CD4-positive, CD25-positive, alpha-beta regulatory T cell (primary cell): ENCODE measurements around the gene C2orf69. TPM values are rescaled to one million over a fixed set of nuclear protein-coding genes. Genes with fewer than 3 reads are reported as not detected.

ENCODE experiments used
- ATAC-seq, 2 donors: fragments of 150-1000 bp; cut with Tn5 transposase; one replicate each; pipeline ENCODE4 v1.10.0; 2021; ENCODE audit warnings: low read depth in 2 of 2, moderate number of reproducible peaks in 2 of 2, moderate library complexity in 1 of 2
- DNase-seq, 3 donors: peaks; one replicate each; pipeline versions ENCODE4 v3.0.0 to v3.0.0-alpha.2; 2012 to 2022; ENCODE audit warnings: mixed read lengths in 1 of 3
- H3K27ac ChIP-seq: one replicate; pipeline ENCODE4 v1.7.0; 2013; ENCODE audit warnings: mild to moderate bottlenecking, low read length; ENCODE audit not compliant: insufficient read depth, poor library complexity, severe bottlenecking
- H3K27me3 ChIP-seq: one replicate; pipeline ENCODE4 v1.7.0; 2013; ENCODE audit warnings: low read length; ENCODE audit not compliant: control insufficient read depth, insufficient read depth
- H3K36me3 ChIP-seq: one replicate; pipeline ENCODE4 v1.7.0; 2013; ENCODE audit warnings: mild to moderate bottlenecking, low read length, moderate library complexity; ENCODE audit not compliant: control insufficient read depth, insufficient read depth
- H3K4me1 ChIP-seq: 2 replicates; pipeline ENCODE4 v1.7.0; 2013; ENCODE audit warnings: mild to moderate bottlenecking, low read length; ENCODE audit not compliant: insufficient read depth, control insufficient read depth, poor library complexity, severe bottlenecking
- H3K4me3 ChIP-seq: one replicate; pipeline ENCODE4 v1.7.0; 2013; ENCODE audit warnings: low read depth, mild to moderate bottlenecking, low read length, moderate library complexity
- H3K9me3 ChIP-seq, 2 experiments: 1 replicate in 1 of 2; 2 replicates in 1 of 2; pipeline ENCODE4 v1.7.0; 2013; ENCODE audit warnings: low read length in 2 of 2, mild to moderate bottlenecking in 1 of 2, moderate library complexity in 1 of 2; ENCODE audit not compliant: control insufficient read depth in 2 of 2
- H3K27ac Mint-ChIP-seq, 3 donors: one replicate each; pipeline ENCODE4 v1.8.0; 2020 to 2022; ENCODE audit warnings: mild to moderate bottlenecking in 3 of 3, mixed read lengths in 3 of 3, moderate library complexity in 2 of 3
- H3K27me3 Mint-ChIP-seq: one replicate; pipeline ENCODE4 v1.8.0; 2022; ENCODE audit warnings: mild to moderate bottlenecking, mixed read lengths
- H3K36me3 Mint-ChIP-seq: one replicate; pipeline ENCODE4 v1.8.0; 2020; ENCODE audit warnings: mixed read lengths
- H3K4me1 Mint-ChIP-seq, 4 donors: one replicate each; pipeline ENCODE4 v1.8.0; 2020 to 2022; ENCODE audit warnings: mixed read lengths in 4 of 4, mild to moderate bottlenecking in 1 of 4
- H3K4me3 Mint-ChIP-seq, 4 donors: one replicate each; pipeline ENCODE4 v1.8.0; 2020 to 2022; ENCODE audit warnings: mild to moderate bottlenecking in 4 of 4, mixed read lengths in 4 of 4, moderate library complexity in 3 of 4
- H3K9me3 Mint-ChIP-seq, 7 donors: one replicate each; pipeline ENCODE4 v1.8.0; 2020 to 2022; ENCODE audit warnings: mixed read lengths in 7 of 7, mild to moderate bottlenecking in 3 of 7, moderate library complexity in 2 of 7
- polyA plus RNA-seq, 4 donors: library from polyadenylated mRNA; unstranded; fragments of 300-500 nt; fragmentation: Illumina TruSeq; gene quantifications; one replicate each; pipeline ENCODE4 v1.2.3, GENCODE V29; 2021
- total RNA-seq: library from RNA; stranded (reverse); gene quantifications from one replicate; pipeline ENCODE4 v1.2.3, GENCODE V29; 2022

C2orf69 gene
- total and polyA plus RNA-seq, 5 donors from 2014 or later, result 12.4 to 17.2 (median 15.5) TPM

DNA sequence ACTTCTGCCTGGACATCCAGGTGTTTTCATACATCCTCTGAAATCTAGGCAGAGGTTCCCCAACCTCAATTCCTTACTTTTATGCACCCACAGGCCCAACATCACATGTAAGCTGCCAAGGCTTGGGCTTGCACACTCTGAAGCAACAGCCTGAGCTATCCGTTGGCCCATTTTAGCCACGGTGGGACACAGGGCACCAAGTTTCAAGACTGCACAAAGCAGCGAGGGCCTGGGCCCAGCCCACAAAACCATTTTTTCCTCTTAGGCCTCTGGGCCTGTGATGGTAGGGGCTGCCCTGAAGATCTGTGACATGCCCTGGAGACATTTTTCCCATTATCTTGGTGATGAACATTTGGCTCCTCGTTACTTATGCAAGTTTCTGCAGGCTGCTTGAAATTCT is 5.9 kb downstream of the C2orf69 start:
- no peak overlapping the region for H3K27ac ChIP-seq
- no peaks in the 10 kb centered on the region for H3K27me3 ChIP-seq
- H3K27ac Mint-ChIP-seq, result no peak overlapping the region
- no peak overlapping the region for H3K4me3 ChIP-seq
- peaks cover 0 to 8% of the 10 kb centered on the region in 2 experiments for H3K9me3 ChIP-seq
- DNase-seq, result no peak
- no peak for ATAC-seq
- no peak overlapping the region for H3K4me3 Mint-ChIP-seq
- H3K4me1 ChIP-seq, result peaks cover 20% of the 10 kb centered on the region
- peaks cover 0 to 12% (median 0%) of the 10 kb centered on the region in 7 donors for H3K9me3 Mint-ChIP-seq
- H3K36me3 ChIP-seq, result peaks cover 22% of the 10 kb centered on the region
- H3K27me3 Mint-ChIP-seq, result no peaks in the 10 kb centered on the region
- peaks cover 27 to 54% (median 33%) of the 10 kb centered on the region in 4 donors for H3K4me1 Mint-ChIP-seq
- peaks cover 33% of the 10 kb centered on the region for H3K36me3 Mint-ChIP-seq

- peaks cover 21 to 38% (median 23%) of the 10 kb centered on the region in 4 donors for H3K4me1 Mint-ChIP-seq
- Histone ChIP-seq H3K27ac (no peak overlapping the region), H3K9me3 (no peaks in the 10 kb centered on the region), H3K4me1 (no peaks in the 10 kb centered on the region), H3K36me3 (peaks cover 26% of the 10 kb centered on the region), H3K4me3 (no peak overlapping the region), H3K27me3 (no peaks in the 10 kb centered on the region)
- peaks cover 15% of the 10 kb centered on the region for H3K36me3 Mint-ChIP-seq
- H3K4me3 Mint-ChIP-seq, result no peak overlapping the region
- H3K9me3 Mint-ChIP-seq, result no peaks in the 10 kb centered on the region
- peak overlapping the region in 1 of 3 donors; percentile 46 for H3K27ac Mint-ChIP-seq
- DNase-seq, result no peak
- no peaks in the 10 kb centered on the region for H3K27me3 Mint-ChIP-seq
- ATAC-seq, result no peak
These were observed 11.8 kb downstream of the C2orf69 start for GRCh38 chr2:199922856-199923255.

DNA sequence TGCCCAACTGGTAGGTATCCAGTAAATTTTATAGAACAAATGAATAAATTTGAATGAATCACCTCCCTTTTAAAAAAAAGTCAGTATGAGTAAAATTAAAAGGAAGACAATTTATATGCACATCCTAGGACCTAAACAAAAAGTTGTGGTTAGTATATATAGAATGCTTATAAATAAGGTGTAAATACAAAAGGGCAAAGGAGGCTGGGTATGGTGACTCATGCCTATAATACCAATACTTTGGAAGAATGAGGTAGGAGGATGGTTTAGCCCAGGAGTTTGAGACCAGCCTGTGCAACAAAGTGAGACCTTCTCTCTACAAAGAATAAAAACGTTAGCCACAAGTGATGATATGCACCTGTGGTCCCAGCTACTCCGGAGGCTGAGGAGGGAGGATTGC is 12.8 kb downstream of the C2orf69 start:
- no peak overlapping the region for H3K4me3 Mint-ChIP-seq
- no peak for DNase-seq
- no peaks in the 10 kb centered on the region for H3K27me3 Mint-ChIP-seq
- H3K4me1 ChIP-seq, result no peaks in the 10 kb centered on the region
- H3K27ac Mint-ChIP-seq, result peak overlapping the region in 1 of 3 donors; percentile 6
- H3K9me3 Mint-ChIP-seq, result no peaks in the 10 kb centered on the region
- H3K4me1 Mint-ChIP-seq, result peaks cover 16 to 36% (median 26%) of the 10 kb centered on the region in 4 donors
- ATAC-seq, result no peak
- H3K27me3 ChIP-seq, result no peaks in the 10 kb centered on the region
- H3K9me3 ChIP-seq, result no peaks in the 10 kb centered on the region
- no peak overlapping the region for H3K27ac ChIP-seq
- H3K36me3 Mint-ChIP-seq, result peaks cover 10% of the 10 kb centered on the region
- no peak overlapping the region for H3K4me3 ChIP-seq
- peaks cover 24% of the 10 kb centered on the region for H3K36me3 ChIP-seq

GRCh38 chr2:199926806-199927205 is 15.7 kb downstream of the C2orf69 start:
- Mint-ChIP-seq H3K4me3 (no peak overlapping the region), H3K9me3 (no peaks in the 10 kb centered on the region), H3K27me3 (no peaks in the 10 kb centered on the region), H3K27ac (no peak overlapping the region), H3K4me1 (peaks cover 20 to 26% (median 22%) of the 10 kb centered on the region in 4 donors), H3K36me3 (peaks cover 7% of the 10 kb centered on the region)
- ATAC-seq, result no peak
- H3K4me3 ChIP-seq, result no peak overlapping the region
- H3K4me1 ChIP-seq, result no peaks in the 10 kb centered on the region
- H3K27ac ChIP-seq, result no peak overlapping the region
- peaks cover 37% of the 10 kb centered on the region for H3K36me3 ChIP-seq
- DNase-seq, result no peak
- H3K9me3 ChIP-seq, result no peaks in the 10 kb centered on the region
- no peaks in the 10 kb centered on the region for H3K27me3 ChIP-seq

- peaks cover 19% of the 10 kb centered on the region for H3K36me3 Mint-ChIP-seq
- H3K9me3 Mint-ChIP-seq, result no peaks in the 10 kb centered on the region
- no peaks in the 10 kb centered on the region for H3K27me3 ChIP-seq
- peak overlapping the region; percentile 43 for H3K27ac ChIP-seq
- peaks cover 15 to 20% (median 18%) of the 10 kb centered on the region in 4 donors for H3K4me1 Mint-ChIP-seq
- H3K27me3 Mint-ChIP-seq, result no peaks in the 10 kb centered on the region
- H3K27ac Mint-ChIP-seq, result no peak overlapping the region
- H3K9me3 ChIP-seq, result no peaks in the 10 kb centered on the region
- H3K36me3 ChIP-seq, result peaks cover 43% of the 10 kb centered on the region
- no peaks in the 10 kb centered on the region for H3K4me1 ChIP-seq
- no peak for ATAC-seq
- no peak for DNase-seq
- no peak overlapping the region for H3K4me3 Mint-ChIP-seq
- H3K4me3 ChIP-seq, result no peak overlapping the region
These were observed 17.1 kb downstream of the C2orf69 start for GRCh38 chr2:199928226-199928625.

- peaks cover 43% of the 10 kb centered on the region for H3K36me3 ChIP-seq
- peaks cover 19% of the 10 kb centered on the region for H3K36me3 Mint-ChIP-seq
- H3K4me1 ChIP-seq, result no peaks in the 10 kb centered on the region
- H3K4me1 Mint-ChIP-seq, result peaks cover 15 to 20% (median 19%) of the 10 kb centered on the region in 4 donors
- no peaks in the 10 kb centered on the region for H3K27me3 ChIP-seq
- no peaks in the 10 kb centered on the region for H3K9me3 ChIP-seq
- ATAC-seq (no peak), DNase-seq (no peak)
- H3K27ac ChIP-seq, result peak overlapping the region; percentile 43
- H3K9me3 Mint-ChIP-seq, result no peaks in the 10 kb centered on the region
- peak overlapping the region in 1 of 4 donors; percentile 21 for H3K4me3 Mint-ChIP-seq
- no peak overlapping the region for H3K4me3 ChIP-seq
- H3K27ac Mint-ChIP-seq, result no peak overlapping the region
- H3K27me3 Mint-ChIP-seq, result no peaks in the 10 kb centered on the region
These were observed 17.5 kb downstream of the C2orf69 start for GRCh38 chr2:199928626-199929025.

DNA sequence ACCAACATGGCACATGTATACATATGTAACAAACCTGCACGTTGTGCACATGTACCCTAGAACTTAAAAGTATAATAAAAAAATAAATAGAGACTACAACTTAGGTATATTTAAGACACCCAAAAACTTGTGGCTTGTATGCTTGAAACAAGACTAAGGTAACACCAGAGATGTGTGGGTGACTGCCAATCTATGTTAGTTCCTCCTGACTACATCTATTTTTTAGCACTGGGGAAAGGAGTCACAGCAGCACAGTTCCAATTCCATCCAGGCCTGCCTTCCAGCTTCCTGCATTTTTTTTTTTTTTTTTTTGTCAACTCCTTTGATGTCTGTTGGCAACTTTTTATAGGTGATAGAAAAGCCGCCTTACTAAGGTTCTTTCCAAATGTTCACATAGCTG is 18.2 kb downstream of the C2orf69 start:
- Mint-ChIP-seq H3K4me1 (peaks cover 8 to 16% (median 14%) of the 10 kb centered on the region in 4 donors), H3K36me3 (peaks cover 19% of the 10 kb centered on the region), H3K9me3 (no peaks in the 10 kb centered on the region), H3K27ac (no peak overlapping the region), H3K27me3 (no peaks in the 10 kb centered on the region), H3K4me3 (no peak overlapping the region)
- Histone ChIP-seq H3K4me3 (no peak overlapping the region), H3K9me3 (no peaks in the 10 kb centered on the region), H3K4me1 (no peaks in the 10 kb centered on the region), H3K27me3 (no peaks in the 10 kb centered on the region), H3K36me3 (peaks cover 43% of the 10 kb centered on the region), H3K27ac (no peak overlapping the region)
- DNase-seq (no peak), ATAC-seq (no peak)

DNA sequence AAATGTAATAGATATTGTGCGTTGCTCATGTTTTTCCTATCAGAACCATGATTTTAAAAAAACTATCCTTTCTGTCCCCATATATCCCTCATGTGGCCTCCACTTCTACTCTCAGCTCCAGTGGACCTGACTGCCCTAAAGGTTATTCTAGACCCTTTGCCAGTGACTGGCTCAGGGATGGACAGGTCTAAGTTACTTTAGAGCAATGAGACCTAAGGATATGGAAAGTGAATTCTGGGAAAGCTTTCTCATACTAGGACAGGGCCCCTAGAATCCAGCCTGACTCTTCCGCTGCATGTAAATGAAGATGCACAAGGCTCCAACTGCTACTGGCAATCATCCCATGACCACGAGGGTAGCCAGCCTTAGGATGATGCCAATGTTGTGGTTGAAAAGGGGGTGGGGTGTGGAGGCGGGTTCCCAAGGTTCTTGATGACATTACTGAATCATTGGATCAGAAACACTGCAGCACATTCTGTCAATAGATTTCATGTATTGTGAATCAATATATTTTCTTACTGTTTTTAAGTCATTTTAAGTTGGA is 21.3 kb downstream of the C2orf69 start:
- Mint-ChIP-seq H3K27me3 (no peaks in the 10 kb centered on the region), H3K9me3 (no peaks in the 10 kb centered on the region), H3K27ac (peak overlapping the region in 2 of 3 donors; percentile 9 to 14), H3K4me1 (peaks cover 4 to 11% (median 5%) of the 10 kb centered on the region in 4 donors), H3K4me3 (no peak overlapping the region), H3K36me3 (peaks cover 15% of the 10 kb centered on the region)
- no peak overlapping the region for H3K4me3 ChIP-seq
- H3K9me3 ChIP-seq, result no peaks in the 10 kb centered on the region
- DNase-seq (no peak), ATAC-seq (no peak)
- no peak overlapping the region for H3K27ac ChIP-seq
- no peaks in the 10 kb centered on the region for H3K4me1 ChIP-seq
- H3K27me3 ChIP-seq, result no peaks in the 10 kb centered on the region
- peaks cover 44% of the 10 kb centered on the region for H3K36me3 ChIP-seq
